IPS-NIHi11 (cell line): Measurements from ENCODE around the gene FPGS.
"Not testable (repeated sequence)": the region's sequence is repeated elsewhere in the genome, so short reads cannot be mapped to it uniquely, and the experiment has no call there.

Source experiments
- DNase-seq: peaks from one replicate; pipeline ENCODE4 v3.0.0; 2012; ENCODE audit warnings: mixed read lengths, low spot score

The FPGS gene

DNA sequence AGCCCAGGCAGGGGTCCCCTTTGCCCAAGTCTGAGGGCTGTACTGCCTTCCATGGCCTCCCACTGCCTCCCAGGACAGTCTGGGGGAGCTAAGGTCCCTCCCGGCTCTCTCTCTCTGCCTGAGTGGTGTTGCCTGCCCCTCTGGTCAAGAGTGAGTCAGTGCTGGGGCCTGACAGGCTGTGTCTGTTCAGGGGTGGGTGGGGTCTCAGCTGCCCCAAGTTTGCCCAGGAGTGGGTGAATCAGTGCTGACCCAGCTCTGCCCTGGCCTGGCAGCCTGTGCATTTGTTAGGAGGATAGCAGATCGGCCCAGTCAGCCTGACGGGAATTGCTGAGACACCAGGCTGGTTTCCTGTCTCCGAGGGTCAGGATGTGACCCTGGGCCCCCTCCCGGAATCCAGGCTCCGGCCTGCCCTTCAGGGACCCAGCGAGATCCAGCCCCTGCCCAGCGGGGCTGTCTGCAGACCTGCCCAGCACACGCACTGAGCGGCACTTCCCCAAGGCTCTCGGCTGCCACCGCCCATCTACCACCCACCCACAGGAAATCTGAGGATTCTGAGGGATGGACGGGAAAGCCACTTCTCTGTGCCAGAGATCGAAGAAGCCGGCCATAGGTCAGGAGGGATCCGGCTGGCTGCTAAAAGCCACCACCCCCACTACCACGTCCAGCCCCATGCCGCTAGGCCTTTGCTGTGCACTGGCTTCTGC, 35.8 kb downstream of the FPGS start:
- DNase-seq: no peak

DNA sequence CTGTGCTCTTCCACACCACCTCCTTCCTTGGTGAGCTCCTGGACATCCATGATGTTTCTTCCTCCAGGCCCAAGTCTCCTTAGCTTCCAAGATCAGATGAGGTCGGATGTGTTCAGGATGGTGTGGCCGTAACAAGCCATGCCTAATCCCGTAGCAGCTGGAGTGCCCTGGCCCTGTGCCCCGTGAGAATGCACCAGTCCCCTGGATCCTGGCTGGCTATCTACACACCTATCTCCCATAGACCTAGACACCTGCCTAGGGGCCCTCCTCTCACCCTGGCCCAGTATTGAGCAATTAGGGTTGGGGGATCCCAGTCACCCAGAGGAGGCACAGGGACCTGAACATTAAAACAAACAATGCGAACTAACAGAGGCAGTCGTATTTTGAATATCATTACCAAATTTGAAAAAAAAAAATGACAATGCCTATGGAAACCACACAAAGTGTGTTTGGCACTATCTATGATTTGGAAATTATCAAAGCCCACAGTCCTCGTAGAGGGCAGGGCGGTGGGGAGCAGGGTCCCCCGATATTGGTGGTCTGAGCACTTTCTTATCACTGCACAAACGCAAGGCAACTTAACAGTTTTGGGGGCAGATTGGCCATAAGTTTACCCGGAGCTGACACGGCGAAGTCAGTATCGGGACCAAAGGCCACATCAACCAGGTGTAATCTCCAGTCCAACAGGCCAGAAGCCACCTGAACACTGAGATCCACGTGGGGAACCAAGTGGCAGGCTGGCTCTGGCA, 38.6 kb downstream of the FPGS start:
- no peak for DNase-seq

DNA sequence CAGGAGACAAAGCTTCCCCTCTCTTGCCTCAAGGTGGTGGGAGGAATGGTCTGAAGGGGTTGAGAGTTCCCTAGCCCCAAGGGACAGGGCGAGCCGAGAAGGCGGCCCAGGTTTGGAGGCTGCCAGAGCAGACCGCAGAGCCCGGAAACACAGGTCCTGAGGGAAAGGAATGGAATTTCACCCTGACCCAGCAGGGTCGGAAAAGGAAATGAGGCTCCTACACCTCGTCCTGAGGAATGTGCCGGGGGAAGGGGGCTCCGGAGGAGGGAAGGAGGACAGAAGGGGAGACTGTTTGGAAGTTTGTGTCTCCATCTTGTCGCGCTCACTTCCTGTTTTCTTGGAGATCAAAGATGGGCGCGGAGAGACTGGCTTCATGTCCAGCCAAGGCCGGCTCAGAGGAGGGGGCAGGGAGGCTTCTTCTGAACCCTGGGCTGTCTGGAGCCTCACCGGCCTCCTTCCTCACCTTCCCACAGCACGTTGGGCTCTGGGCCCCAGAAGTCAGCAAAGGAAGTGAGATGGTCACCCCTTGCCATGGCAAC, 42.2 kb downstream of the FPGS start:
- peak; percentile 60 for DNase-seq

- not testable (repeated sequence) for DNase-seq
Measured at GRCh38 chr9:127845619-127846018, 42.9 kb downstream of the FPGS start.

DNA sequence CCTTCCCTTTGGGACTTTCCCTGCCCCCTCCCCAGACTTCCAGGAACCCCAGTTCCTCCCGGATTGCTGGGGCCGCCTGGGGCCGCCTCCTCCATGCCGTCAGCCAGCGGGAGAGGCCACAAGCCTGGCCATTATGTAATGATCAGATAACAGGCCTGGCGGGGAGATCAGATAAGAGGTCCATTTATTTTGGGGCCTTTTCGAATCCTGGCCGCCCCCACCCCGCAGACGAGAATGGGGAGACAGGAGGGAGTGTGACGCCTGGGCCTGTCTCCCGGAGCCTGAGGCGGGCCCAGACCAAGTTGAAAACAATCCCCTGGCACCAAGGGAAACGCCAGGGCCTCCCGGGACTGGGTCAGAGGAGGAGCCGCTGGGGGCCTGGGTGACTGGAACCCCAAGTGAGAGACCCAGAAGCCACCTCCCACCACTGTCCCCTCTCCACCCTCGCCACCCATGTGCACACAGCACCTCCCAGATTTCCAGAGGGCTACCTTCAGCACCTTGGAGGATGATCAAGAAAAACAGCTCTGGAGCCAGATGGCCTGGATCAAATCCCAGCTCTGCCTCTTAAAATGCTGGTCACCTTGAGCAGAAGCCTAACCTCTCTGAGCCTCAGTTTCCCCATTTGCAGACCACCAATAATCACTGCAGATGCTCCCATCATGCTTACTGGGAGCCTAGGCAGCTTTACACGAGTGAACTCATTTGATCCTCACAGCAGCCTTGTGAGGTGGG, 43.9 kb downstream of the FPGS start:
- no peak for DNase-seq

GRCh38 chr9:127847178-127847510, 44.5 kb downstream of the FPGS start:
- DNase-seq: no peak

DNA sequence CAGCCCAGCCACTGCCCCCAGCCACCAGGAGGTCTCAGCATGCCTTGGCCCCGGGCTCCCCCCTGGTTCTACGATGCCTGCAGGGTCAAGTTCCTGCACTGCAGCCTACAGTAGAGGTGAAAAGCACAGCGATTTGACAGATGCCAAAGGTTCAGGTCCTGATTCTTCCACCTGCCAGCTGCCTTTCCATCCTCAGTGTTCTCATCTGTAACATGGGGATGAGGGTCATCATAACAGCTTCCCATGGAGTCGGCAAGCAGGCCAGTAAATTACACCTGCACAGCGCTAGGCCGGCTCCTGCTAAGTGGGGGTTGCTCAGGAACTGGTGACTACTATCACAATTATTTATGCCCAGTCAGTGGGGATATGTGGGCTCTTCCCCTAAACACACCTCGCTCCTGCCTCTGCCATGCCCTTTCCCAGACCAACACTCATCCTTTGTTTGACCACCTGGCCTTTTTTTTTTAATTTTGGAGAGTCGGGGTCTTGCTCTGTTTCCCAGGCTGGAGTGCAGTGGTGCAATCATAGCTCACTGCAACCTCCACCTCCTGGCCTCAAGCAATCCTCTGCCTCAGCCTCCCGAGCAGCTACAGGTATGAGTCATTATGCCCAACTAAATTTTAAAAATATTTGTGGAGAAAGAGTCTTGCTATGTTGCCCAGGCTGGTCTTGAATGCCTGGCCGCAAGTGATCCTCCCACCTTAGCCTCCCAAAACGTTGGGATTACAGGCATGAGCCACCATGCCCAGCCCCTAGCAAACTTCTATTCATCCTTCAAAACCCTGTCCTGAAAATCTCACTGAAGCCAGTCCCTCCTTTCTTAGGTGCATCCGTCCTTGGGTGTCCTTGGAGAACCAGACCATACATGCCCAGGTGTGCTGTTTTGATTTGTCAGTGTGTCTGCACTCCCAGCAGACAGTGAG, 45.4 kb downstream of the FPGS start:
- DNase-seq: no peak

- no peak for DNase-seq
Measured at GRCh38 chr9:127848756-127849504, 46.2 kb downstream of the FPGS start.

- no peak for DNase-seq
Measured at GRCh38 chr9:127850286-127850830, 47.7 kb downstream of the FPGS start.

GRCh38 chr9:127852829-127853228, 50.1 kb downstream of the FPGS start:
- DNase-seq: no peak

- no peak for DNase-seq
Measured at GRCh38 chr9:127853312-127854183, 50.9 kb downstream of the FPGS start.

- DNase-seq: peak; percentile 71
Measured at GRCh38 chr9:127854184-127854806, 51.6 kb downstream of the FPGS start, which contains the start of gene ENG. Gene ENG, minus strand, starts transcription at chr9:127854658. Its CDS starts 303 bp downstream, at chr9:127854355.

- no peak for DNase-seq
Measured at GRCh38 chr9:127854960-127855359, 52.3 kb downstream of the FPGS start.

DNA sequence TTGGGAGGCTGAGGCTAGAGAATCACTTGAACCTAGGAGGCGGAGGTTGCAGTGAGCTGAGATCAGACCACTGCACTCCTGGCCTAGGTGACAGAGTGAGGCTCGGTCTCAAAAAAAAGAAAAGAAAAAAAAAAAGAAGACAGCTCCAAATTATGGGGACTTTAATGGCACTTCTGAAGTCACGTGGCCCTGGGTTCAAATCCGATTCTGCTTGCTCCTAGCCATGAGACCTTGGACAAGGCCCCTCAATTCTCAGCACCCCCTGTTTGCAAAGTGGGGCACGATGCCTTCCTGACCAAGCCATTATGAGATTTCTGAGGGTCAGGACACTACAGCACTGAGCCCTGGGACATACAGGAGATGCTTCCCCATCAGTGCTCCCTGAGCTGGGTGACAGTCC, 52.8 kb downstream of the FPGS start:
- no peak for DNase-seq

DNA sequence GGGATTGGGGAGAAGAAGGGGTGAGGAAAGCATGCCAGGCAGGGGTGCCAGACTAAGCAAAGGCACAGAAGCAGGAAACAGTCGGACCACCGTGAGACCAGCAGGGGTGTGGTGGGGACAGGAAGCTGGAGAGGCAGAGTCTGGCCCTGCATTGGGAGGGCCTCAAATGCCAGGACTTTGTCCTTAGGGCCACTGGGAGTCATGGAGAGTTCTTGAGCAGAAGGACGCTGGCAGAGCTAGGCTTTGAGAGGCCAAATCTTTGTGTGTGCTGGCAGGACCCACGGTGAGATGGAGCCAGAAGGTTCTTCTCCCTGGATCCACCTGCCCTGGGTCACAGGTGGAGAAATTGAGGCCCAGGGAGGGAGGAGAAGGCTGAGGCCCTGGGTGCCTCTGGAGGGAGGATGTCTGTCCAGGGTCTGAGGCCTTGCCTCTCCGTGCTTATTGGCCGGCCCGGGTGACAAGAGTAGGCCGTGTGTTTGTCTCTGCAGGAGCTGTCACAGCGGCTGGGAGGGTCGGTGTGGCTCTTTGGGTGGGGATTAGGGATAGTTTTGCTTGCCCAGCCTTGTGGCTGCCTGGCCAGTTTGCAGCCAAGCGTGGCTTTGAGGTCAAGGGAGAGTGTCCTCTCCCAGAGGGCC, 53.5 kb downstream of the FPGS start:
- DNase-seq: no peak

- no peak for DNase-seq
Measured at GRCh38 chr9:127856729-127857116, 54.0 kb downstream of the FPGS start.

- DNase-seq: no peak
Measured at GRCh38 chr9:127857278-127857677, 54.6 kb downstream of the FPGS start.

DNA sequence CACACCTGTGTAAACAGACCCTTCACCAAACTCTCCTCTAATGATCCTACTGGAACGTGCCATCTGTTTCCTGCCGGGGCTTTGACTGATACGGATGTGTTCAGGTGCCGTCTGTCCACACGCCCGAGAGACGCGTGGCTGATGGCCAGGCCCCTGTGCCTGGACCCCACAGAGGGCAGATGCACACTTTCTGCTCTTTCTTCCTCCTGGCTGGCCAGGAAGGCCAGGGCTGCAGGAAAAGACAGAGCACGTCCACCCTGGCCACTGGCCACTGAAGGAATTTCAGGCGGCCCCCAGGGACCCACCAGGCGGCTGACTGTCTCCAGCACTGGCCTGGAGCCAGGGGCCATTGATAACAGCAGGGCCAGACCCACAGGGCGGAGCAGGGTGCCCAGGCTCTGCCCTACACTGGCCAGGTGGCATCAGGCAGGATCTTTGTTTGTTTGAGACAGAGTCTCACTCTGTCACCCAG, 55.4 kb downstream of the FPGS start:
- DNase-seq: no peak
